ENCODE results near the gene FAM149B1.
"Not testable (repeated sequence)": the region's sequence is repeated elsewhere in the genome, so short reads cannot be mapped to it uniquely, and the experiment has no call there.

The FAM149B1 gene

DNA sequence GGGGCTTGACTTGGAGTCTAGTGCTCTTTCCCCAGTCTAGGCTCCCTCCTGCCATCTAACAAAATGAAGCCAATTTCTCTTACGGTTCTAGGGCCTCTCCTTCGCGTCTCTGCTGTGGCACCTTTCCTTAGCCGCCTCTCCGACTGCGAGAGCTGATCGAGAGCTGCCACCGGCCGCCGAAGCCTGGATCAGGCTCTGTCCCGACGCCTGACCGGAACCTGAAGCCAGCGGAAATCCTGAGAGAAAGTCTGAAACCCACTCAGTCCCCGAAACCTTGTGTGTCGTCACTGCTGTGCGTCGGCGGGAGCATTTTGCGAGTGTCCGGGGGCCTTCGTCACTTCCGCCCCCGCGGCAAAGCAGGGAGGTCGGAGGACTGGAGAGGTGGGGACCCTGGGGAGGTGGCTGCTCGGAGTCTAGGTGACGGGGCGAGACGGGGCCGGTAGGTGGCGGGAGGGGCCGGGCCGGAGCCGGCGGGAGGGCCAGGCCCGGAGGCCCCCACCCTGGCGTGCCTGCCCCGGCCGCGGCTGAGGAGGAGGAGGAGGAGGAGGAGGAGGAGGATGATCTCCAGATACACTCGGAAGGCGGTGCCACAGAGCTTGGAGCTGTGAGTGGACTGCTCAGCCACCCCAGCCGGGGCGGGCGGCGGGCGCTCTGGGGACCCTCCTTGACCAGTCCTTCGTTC, at the start of gene FAM149B1, which contains the start of gene ECD:
Gene FAM149B1, plus strand, starts transcription at position 337 of the 682 bp plus-strand sequence. Its CDS starts 221 bp downstream, at position 558.
Gene ECD, minus strand, starts transcription at position 226 of the 682 bp plus-strand sequence. CDS start 4,071 bp downstream, outside the sequence.
- peak; percentile 87 for DNase-seq (ENCODE audit: low spot score)

DNA sequence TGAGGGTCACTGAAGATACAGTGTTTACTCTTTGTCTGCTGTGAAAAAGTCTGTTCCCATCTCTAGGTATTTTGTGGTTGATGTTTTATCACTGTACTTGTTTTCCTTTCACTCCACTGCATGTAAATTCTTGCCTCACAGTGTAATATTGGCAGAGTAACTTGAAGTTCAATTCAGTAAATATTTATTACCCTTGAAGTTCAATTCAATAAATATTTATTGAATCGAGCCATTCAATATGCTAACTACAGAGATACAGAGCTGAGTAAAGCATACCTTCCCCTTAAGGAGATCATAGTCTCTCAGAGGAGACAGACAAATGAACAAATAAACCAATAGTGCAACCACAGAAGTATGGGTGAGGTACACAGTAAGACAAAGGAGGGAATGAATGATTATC, 48.5 kb upstream of the FAM149B1 start:
- no peak for DNase-seq (ENCODE audit: low spot score)

DNA sequence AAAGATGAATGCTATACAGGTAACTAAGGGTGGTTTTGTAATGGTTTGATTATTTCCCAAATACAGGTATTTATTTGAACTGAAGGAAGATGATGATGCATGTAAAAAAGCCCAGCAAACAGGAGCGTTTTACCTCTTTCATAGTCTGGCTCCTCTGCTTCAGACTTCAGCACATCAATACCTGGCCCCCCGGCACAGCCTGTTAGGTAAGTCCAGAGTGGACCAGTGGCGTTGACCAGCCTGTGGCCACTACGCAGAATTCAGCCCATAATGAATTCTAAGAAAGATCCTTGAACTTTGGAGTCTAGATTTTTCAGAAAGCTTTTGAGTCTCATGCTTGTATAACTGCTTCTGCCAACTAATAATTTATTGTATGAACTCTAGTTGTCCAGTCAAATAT, 48.0 kb upstream of the FAM149B1 start:
- no peak for DNase-seq (ENCODE audit: low spot score)

DNA sequence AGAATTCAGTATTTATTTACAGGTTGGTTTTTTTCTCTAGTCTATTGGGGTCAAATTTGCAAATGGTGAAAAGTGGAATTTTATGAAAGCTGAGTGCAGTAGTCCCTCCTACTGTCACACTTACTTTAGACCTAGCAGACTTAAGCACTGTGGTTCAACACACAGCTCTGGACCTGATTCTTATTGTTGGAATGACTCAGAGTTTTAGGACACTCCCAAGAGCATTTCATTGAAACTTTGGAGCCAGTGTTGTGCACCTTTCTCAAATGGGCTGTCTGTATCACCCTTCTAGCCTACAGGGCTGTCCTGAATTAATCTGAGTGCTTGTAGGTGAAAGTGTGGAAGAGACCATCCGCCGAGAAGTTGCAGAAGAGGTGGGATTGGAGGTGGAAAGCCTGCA, 41.6 kb upstream of the FAM149B1 start:
- no peak for DNase-seq (ENCODE audit: low spot score)

DNA sequence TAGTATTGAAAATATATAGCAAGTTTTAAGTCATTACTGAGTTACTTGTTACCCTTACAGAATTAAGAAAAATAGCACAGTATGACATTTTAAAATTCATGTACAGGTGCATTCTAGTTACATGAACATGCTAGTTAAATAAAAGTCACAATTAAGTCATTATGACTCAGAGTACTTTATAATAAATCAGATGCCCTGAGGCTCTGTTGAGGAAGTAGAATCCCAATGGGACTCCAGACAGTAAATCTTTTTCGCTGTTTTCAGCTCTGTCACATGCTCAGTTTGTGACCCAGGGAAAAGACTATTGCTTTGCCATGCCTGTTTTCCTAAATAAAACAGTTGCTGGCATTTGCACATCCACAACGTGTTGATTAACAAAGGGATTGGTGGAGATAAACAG, 36.6 kb upstream of the FAM149B1 start:
- DNase-seq (ENCODE audit: low spot score): no peak

DNA sequence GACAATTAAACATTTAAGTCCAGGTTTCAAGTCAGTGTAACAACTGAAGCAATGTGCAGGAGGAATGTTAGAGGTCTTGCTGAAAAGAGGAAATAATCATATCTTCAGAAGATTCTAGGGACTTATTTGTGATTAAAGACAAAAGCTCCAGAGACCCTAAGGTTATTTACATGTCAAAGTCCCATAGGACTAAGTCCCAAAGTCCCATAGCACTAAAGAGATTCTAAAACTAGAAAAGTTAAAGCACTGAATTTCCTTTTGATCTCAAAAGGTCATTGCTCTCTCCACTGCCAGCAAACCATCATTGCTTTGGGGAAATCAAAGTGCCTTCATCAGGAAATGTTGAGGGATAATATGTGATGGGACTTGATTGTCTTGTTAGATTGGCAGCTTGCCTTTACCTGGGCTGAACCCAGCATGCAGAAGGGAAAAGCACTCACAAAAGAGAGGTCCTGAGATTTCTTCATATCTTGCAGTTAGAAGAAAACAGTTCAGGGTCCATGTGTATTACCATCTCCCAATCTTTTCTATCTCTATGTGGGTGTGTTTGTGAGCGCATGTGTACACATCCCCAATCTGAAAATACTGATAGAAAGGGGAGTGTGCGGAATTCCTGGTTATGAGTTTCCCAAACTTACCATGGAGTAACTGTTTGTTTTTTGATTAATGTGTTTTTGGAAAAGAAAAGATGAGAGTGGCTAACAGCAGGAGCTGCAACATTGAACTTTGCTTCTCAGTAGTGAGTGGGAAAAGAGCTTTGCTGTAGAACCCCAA, 35.8 kb upstream of the FAM149B1 start:
- DNase-seq (ENCODE audit: low spot score): no peak

DNA sequence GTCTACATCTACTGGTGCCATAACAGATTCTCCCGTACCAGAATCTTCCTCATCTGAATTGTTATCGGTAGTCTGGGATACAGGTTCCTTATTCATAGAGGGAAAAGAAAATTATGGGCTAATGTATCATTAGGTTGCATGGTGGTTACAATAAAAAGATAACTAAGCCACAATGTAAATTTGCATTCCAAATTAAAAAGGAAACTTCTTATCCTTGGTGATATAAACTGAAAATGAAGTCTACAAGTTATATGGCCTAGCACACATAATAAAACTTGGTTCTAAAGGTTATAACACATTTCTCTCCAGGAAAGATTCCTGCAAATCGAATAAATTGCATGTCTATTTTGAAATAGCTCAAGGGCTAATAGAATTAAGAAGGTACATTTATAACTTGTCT, 33.2 kb upstream of the FAM149B1 start:
- no peak for DNase-seq (ENCODE audit: low spot score)

DNA sequence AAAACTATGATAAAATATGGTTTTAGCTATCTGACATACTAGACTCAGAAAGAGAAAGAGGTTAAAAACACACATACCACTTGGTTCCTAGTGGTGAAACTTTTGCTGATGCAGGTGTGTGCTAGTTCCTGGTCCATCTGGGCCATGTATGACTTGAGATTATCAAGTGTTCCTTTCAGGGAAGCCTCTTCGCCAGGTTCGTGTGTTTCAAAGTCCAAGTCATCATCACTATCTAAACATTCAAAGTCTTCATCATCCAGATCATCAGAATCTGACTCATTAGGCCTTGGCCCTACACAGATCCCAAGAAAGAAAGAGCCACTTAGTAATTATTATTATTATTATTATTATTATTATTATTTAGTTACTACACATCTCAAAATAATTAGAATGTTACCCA, 31.3 kb upstream of the FAM149B1 start:
- no peak for DNase-seq (ENCODE audit: low spot score)

DNA sequence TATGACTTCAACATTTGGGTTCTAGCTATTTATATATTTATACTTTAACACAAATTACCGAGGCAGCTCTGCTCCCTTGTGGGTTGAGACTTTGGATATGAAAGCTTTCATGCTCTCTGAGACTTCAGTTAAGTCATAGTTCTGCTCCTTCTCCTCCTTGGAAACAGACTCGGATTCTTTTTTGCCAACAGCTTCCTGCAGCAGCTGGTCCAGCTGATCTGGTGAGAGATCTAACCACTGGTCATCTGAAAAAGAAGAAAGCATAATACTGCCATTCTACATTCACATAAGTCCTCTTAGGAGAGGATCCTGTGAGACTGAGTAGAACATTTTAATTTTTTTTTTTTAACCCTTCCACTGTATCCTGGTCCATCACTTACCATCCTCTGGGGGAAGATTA, 28.7 kb upstream of the FAM149B1 start:
- no peak for DNase-seq (ENCODE audit: low spot score)

DNA sequence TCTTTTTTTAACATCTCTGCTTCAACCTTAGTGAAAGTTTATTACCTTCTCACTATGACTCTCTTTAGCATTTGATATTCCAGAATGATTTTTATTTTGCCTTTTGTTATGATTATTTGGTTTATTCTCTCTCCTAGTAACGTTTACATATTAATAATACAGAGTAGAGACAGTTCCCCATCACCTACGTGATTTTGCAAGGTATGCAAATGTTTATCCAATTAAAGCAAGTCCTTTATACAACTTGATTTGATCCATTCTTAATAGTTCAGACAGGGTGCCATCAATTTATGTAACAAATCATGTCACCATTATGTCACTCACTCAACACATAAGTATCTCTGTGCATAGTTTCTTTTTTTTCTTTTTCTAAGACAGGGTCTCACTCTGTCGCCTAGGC, 26.3 kb upstream of the FAM149B1 start:
- DNase-seq (ENCODE audit: low spot score): no peak

DNA sequence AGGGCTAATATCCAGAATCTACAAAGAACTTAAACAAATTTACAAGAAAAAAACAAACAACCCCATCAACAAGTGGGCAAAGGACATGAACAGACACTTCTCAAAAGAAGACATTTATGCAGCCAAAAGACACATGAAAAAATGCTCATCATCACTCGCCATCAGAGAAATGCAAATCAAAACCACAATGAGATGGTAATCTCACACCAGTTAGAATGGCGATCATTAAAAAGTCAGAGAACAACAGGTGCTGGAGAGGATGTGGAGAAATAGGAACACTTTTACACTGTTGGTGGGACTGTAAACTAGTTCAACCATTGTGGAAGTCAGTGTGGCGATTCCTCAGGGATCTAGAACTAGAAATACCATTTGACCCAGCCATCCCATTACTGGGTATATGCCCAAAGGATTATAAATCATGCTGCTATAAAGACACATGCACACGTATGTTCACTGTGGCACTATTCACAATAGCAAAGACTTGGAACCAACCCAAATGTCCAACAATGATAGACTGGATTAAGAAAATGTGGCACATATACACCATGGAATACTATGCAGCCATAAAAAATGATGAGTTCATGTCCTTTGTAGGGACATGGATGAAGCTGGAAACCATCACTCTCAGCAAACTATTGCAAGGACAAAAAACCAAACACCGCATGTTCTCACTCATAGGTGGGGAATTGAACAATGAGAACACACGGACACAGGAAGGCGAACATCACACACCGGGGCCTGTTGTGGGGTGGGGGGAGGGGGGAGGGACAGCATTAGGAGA, 17.1 kb upstream of the FAM149B1 start:
- not testable (repeated sequence) for DNase-seq (ENCODE audit: low spot score)

DNA sequence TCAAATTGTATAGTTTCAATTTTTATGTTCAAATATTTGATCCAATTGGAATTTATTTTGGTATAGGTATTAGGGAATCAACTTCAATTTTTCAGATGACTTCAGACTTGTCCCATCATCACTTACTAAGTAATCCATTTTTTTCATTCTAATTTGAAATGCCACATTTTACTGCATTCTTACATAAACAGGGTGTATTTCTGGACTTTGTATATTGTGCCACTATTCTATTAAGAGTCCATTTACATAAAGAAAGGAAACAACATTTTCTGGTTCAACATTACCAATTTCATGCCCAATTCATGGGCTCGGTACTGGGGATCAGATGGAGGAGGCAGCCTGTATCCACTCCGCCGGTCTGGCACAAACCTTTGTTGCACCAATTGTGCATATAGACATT, 15.9 kb upstream of the FAM149B1 start:
- no peak for DNase-seq (ENCODE audit: low spot score)

DNA sequence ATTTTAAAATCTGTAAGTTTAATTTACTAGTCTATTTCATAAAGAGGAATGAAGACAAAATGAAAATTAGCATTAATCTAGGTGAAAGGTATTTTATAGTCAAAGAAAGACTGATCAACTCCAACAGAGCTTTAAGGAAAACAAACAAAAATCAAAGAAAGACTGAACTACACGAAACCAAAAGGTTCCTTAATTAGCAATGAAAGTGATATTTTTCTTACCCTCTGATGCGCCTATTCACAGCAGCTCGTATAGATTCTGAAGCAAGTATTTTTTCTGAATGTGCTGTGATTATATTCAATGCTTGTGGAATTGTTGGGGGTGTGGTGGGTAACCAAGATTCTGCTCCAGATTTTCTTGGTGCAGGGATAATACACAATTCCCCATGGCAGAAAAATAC, 11.9 kb upstream of the FAM149B1 start:
- no peak for DNase-seq (ENCODE audit: low spot score)

DNA sequence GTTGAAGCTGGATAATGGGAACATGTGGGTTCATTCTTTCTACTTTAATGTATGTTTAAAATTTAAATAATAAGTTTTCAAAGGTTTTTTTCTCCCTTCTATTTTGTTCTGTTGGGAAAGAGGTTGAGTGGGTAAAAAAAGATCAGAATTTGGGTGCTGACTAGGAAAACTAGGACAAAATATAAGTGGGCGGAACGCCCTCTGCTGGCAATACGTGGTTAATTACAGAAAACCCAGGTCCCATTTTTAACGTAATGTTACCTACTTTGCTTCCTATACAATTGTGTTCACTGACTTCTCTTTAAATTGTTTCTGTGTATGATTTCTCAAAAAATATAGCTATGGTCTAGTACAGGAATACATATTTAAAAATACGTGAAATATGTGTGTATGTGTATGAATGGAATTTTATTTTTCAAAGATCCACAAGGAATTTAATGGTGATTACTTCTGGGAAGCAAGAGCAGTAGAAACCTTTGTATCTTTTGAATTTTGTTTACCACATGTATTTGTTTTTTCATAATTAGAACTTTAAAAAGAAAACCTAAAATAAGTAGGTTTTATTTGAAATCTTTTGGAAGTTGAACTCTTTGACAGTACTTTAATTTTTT, 8.8 kb upstream of the FAM149B1 start:
- peak; percentile 55 for DNase-seq (ENCODE audit: low spot score)

DNA sequence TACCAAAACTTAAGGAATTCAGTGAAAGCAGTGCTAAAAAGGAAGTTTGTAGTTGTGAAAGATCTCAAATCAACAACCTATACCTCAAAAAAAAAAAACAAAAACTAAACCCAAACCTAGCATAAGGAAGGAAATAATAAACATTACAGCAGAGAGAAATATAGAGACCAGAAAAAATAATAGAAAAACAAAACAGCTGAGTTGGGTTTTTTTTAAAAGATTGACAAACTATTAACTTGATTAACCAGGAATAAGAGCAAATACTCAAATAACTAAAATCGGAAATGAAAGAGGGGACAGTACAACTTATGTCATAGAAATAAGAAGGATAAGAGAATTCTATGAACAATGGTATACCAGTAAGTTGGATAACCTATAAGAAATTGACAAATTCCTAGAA, 6.8 kb upstream of the FAM149B1 start:
- no peak for DNase-seq (ENCODE audit: low spot score)

DNA sequence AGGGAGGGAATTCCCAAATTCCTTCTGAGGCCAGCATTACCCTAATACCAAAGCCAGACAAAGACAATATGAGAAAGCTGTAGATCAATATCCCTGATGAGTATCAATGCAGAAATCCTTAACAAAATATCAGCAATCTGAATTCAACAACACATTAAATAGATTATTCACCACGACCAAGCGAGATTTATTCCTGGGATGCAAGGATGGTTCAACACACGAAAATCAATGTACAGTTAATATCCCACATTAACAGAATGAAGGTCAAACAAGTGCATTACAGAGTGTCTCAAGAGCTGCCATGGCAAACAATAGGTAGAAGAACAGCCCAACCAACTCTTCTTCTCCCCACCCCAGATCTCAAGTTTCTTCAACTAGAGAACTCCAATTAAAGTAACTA, 6.3 kb upstream of the FAM149B1 start:
- no peak for DNase-seq (ENCODE audit: low spot score)

DNA sequence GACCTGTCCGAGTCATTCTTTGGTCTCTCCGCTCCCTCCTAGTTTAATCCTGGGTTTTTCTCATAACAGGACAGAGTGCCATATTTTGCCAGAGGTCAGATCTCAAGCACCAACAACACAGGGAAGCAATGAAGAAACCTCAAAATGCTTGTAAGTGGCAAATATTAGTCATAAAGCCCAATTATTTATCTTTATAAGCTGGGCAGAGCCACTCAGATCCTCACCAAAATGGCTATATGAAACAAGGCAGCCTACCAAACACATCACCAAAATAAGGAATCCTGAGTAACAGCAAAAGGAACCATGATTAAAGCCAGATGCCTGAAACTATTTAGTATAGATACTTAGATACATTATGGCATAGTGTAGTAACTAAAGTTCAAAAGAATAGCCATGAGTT, 4.8 kb upstream of the FAM149B1 start:
- no peak for DNase-seq (ENCODE audit: low spot score)

DNA sequence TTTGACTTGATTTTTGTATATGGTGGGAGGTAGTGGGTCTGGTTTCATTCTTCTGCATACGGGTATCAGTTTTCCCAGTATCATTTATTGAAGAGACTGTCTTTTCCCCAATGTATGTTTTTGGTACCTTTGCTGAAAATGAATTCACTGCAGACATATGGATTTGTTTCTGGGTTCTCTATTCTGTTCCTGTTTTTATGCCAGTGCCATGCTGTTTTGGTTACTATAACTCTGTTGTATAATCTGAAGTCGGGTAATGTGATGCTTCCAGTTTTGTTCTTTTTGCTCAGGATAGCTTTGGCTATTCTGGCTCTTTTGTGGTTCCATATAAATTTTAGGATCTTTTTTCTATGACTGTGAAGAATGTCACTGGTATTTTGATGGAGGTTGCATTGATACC, 947 bp upstream of the FAM149B1 start:
- DNase-seq (ENCODE audit: low spot score): no peak

DNA sequence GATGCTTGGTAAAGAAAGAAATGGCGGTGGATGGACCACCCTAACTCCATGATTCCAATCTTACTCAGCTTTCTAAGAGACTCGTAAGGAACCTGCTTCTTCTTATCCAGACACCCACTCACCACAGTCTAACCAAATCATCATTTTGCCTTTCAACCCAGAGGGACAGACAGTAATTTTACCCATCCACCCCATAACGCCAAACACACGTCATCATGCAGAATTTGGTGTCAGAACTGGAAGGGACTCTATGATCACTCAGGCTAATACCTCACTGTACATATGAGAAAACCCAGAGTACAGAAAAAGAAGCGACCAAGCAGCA, 499 bp upstream of the FAM149B1 start:
- no peak for DNase-seq (ENCODE audit: low spot score)

DNA sequence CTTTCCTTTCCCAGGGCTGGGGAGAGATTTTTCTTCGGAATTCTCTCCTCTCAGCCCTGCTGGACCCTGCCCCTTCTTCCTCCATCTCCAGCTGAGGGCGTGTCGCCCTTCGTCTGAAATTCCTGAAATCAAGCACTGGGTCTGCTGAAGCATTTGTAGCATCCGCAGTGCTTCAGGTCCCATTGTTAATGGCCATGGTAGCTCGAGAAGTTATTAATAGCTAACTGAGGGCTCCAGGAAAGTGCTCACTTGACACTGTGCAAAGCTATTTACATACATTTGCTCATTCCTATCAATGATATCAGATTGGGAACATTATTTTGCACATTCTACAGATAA, 515 bp downstream of the FAM149B1 start:
- DNase-seq (ENCODE audit: low spot score): no peak

DNA sequence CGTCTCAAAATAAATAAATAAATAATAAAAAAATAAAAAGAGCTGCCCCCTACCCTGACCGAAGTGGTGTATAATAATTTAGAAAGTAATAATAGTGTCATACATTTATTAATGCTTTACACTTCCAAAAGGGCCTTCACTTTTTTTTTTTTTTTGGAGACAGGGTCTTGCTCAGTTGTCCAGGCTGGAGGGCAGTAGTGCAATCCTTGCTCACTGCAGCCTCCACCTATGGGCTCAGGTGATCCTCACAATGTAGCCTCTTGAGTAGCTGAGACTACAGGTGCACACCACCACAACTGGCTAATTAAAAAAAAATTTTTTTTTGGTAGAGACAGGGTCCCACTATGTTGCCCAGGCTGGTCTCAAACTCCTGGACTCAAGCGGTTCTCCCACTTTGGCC, 1.4 kb downstream of the FAM149B1 start:
- no peak for DNase-seq (ENCODE audit: low spot score)

DNA sequence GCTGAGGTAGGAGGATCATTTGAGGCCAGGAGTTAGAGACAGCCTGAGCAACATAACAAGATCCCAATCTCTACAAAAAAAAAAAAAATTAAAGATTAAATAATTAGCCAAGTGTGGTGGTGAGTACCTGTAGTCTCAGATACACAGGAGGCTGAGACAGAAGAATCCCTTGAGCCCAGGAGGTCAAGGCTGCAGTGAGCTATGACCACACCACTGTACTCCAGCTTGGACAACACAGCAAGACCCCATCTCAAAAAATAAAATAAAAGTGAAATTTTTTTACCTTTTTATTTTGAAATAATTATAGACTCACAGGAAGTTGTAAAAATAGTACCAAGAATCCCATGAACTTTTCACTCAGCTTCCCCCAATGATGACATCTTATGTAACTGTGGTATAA, 4.9 kb downstream of the FAM149B1 start:
- no peak for DNase-seq (ENCODE audit: low spot score)
